ENCODE measurements around the gene TTLL9. TPM values are rescaled to one million over a fixed set of nuclear protein-coding genes. Genes with fewer than 3 reads are reported as not detected.

Gene TTLL9
- polyA plus RNA-seq, 1 of the 3 experiments (the other 2 are of a cell fraction): 0.23 TPM

- TF ChIP-seq TEAD4 (IDR thresholded peaks at IDR 0.05; ENCODE audit: borderline replicate concordance, insufficient read depth) (no peak), POLR2AphosphoS5 (IDR thresholded peaks at IDR 0.05; ENCODE audit: low read depth, low read length) (no peak), CTCF (IDR thresholded peaks at IDR 0.05) (no peak), MXI1 (IDR thresholded peaks at IDR 0.05; ENCODE audit: low read depth, low read length) (no peak), USF1 (IDR thresholded peaks at IDR 0.05; ENCODE audit: borderline replicate concordance, low read depth) (no peak), MEF2A (IDR thresholded peaks at IDR 0.05; ENCODE audit: borderline replicate concordance, low read depth) (no peak)
Measured at GRCh38 chr20:31945319-31945718, 74.9 kb downstream of the TTLL9 start (continued).

GRCh38 chr20:31945785-31946184 is 75.4 kb downstream of the TTLL9 start:
- Histone ChIP-seq H2AFZ (ENCODE audit: low read depth) (no peak overlapping the region), H3K4me1 (ENCODE audit: control insufficient read depth in 1 of 2, insufficient read depth in 2 of 2, low read depth in 1 of 2, low read length in 1 of 2) (peaks cover 4 to 6% of the 10 kb centered on the region in 2 experiments; a peak in 3 of 4 replicates), H3K9me3 (no peaks in the 10 kb centered on the region), H3F3A (replicated peaks; ENCODE audit: insufficient read depth) (no peaks in the 10 kb centered on the region), H3K27ac (ENCODE audit: low read depth in 2 of 2, low read length in 1 of 2) (no peak overlapping the region), H3K4me3 (ENCODE audit: low read depth in 2 of 2, low read length in 1 of 2) (no peak overlapping the region), H3K36me3 (replicated peaks in 1 of 2; ENCODE audit: control insufficient read depth in 1 of 2, insufficient read depth in 2 of 2, low read length in 1 of 2) (peaks cover 12 to 46% of the 10 kb centered on the region in 2 experiments), H3K79me2 (ENCODE audit: insufficient read depth) (peaks cover 30% of the 10 kb centered on the region), H3K27me3 (ENCODE audit: insufficient read depth) (no peaks in the 10 kb centered on the region), H4K20me1 (ENCODE audit: insufficient read depth) (peaks cover 7% of the 10 kb centered on the region; the same call in 1 of the 2 replicates), H3K4me2 (no peak overlapping the region), H3K9ac (no peak overlapping the region), H3K9me2 (no peaks in the 10 kb centered on the region)
- WGBS (ENCODE audit: low lambda C conversion rate): 95% methylated on average over 6 of the region's 6 CpGs
- ChIA-PET POLR2A (no interaction called here), CTCF (interaction anchor here (3.8 kb wide), 1 partner anchor 93 kb away, joined by 17 read pairs; no protein-coding TSS in a partner anchor)
- DNase-seq: no peak
- TF ChIP-seq MAX (IDR thresholded peaks at IDR 0.05; ENCODE audit: low read depth) (no peak), JUND (IDR thresholded peaks at IDR 0.05) (no peak), MEF2A (IDR thresholded peaks at IDR 0.05; ENCODE audit: borderline replicate concordance, low read depth) (no peak), ELF1 (IDR thresholded peaks at IDR 0.05) (no peak), GABPA (IDR thresholded peaks at IDR 0.05; ENCODE audit: low read depth) (no peak), EZH2phosphoT487 (IDR thresholded peaks at IDR 0.05; ENCODE audit: borderline replicate concordance, low read depth) (no peak), USF1 (IDR thresholded peaks at IDR 0.05; ENCODE audit: borderline replicate concordance, low read depth) (no peak), FOSL2 (IDR thresholded peaks at IDR 0.05; ENCODE audit: borderline replicate concordance, low read depth) (no peak), FOXM1 (IDR thresholded peaks at IDR 0.05; ENCODE audit: low read depth) (no peak), TEAD4 (IDR thresholded peaks at IDR 0.05; ENCODE audit: borderline replicate concordance, insufficient read depth) (no peak), EP300 (IDR thresholded peaks at IDR 0.05; ENCODE audit: borderline replicate concordance in 1 of 2, low read depth in 1 of 2, low read length in 1 of 2) (no peak), REST (IDR thresholded peaks at IDR 0.05; ENCODE audit: low read depth, low read length) (no peak), POLR2AphosphoS5 (IDR thresholded peaks at IDR 0.05; ENCODE audit: low read depth, low read length) (no peak), ZBTB33 (IDR thresholded peaks at IDR 0.05; ENCODE audit: borderline replicate concordance, low read depth) (no peak), PBX3 (IDR thresholded peaks at IDR 0.05) (no peak)

Data from SK-N-SH (cell line).